ENCODE data around the gene G6PC2.
"Not testable (repeated sequence)": the region's sequence is repeated elsewhere in the genome, so short reads cannot be mapped to it uniquely, and the experiment has no call there.

Gene G6PC2

DNA sequence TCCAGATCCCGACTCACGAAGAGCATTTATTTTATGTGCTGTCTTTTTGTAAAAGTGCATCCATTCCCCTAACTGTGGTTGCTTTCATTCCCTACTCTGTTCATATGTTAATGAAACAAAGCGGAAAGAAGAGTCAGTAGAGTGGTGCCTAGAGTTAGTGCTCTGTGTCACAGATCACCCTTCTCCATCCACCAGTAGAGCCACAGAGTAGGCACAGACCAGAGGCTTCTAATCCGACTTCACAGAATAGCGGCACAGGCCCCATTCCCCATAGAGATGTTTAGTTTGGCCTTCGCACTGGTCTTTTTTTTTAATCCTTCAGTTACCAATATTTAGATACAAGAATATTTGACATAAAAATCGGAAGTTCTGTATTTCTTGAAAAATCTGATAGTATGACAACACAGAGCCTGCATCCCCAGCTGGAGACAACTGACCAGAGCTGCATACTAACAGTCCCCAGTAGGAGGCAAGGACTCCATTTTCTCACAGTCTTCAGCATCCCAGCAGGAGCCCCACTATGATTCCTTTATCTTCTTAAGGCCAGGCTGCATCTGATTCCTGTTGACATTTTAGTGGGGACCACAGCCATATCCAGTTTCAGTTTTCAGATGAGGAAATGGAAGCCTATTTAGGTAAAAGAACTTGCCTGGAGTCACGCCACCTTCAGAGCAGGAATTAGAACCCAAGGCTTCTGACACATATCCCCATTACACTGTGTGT, 7.0 kb downstream of the G6PC2 start:
- DNase-seq = no peak

DNA sequence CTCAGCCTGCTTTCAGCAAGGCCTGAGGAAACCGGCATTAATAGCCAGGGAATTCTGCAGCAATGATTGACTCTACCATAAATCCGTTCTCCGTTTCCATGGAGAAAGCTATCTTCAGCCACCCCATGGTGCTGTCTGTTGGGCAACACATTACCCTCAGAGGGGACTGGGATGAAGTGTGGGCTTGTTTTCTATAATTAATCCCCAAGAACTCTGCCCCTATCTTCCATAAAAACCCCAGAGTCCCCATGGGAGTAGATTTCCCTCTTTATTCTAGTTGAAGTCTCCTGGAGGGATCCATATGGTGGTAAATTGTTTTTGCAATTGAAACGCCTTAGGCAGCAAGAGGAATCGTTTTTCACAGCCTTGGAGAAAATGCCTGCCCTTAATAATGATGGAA, 9.2 kb downstream of the G6PC2 start:
- DNase-seq = no peak

DNA sequence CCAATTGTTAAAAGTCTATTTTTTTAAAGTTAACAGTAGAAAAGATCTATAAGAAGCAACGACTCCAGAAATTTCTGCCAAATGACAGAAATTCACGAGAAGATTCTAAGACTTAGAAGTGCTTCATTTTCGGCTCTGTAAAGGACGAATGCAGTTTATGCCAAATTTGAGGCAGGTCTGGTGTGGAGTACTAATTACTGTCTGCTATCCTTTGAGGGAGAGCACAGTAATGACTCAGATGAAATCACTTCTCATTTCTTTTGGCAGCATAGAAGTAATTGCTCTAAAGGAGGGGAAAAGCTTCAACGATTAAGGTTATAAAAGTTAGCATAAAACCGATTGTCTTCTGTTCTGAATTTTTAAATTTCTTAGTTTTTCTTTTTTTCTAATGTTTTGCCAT, 11.4 kb downstream of the G6PC2 start:
- peak; percentile 51 for DNase-seq

DNA sequence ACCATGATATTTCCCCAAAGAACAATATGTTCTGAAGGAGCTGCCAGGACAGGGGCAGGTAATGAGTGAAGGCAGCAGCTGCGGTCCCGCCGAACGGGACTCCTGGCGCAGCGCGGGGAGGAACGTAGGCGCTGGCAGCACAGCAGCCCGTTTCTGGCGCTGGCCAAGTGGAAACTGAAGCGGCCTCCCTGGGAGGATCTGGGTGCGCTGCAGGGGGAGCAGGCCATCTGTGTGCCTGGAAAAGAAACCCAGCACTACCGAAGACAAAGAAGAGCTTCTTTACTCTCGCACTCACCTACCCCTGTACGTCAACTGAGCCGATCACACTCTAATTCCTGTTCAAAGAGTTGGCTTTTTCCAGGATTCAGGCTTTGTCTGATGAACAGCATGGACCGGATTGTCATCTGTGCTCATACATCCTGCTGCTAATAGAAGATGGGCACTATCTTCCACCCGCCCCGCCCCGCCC, 11.8 kb downstream of the G6PC2 start:
- DNase-seq = peak; percentile 89

DNA sequence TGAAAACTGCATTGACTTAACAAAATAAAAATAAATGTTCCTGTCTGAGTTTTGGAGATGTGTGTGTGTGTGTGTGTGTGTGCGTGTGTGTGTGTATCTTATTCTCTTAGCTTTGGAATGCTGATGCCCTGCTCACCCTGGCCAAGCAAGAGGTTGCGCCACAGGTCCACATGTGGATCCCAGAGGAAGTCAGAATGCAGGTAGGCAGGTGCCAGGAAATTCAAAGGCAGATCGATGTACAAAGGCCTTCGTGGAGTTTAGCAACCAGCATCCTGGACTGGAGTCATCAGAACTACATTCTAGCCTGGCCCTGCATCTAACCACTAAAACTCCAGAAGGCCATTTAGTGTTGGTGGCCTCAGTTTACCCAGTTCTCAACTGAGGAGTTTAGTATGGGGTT, 12.4 kb downstream of the G6PC2 start:
- DNase-seq = no peak

DNA sequence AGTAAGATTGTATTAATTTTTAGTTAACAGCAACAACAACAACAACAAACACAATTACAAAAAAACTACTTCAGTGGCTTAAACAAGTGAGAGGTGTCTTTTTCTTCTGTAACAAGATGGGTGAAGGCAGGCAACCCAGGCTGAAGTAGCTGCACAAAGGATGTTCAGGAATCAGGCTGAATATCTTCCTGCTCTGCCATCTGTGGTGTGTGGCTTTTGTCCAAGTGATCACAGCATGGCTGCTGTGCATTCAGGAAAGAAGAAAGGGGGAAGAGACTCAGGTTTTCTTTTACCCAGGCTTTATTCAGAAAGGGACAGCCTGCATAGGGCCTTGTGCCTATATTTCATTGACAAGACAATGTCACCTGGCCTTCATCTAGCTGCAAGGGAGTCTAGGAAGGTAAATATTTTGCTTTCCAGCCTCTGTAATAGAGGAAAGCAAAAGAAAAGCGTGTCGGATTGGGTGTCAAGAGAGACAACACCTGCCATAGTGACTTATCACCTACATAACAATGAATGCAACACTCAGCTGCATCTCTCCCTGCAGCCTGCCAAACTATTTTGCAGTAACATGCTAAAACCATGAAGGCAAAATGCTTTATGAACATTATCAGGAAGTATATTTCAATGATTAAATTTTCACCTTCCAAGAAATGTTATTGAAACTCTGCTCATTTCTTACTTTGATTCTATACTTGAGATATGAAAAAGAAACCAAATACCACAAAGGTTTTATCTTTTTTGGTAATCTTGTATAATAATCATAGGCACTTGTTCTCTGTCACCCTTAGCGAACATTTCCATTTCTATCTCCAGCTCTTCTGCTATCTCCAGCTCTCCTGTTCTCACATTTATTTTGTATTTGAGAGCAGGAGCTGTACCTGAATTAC, 14.6 kb downstream of the G6PC2 start:
- DNase-seq = peak; percentile 79

DNA sequence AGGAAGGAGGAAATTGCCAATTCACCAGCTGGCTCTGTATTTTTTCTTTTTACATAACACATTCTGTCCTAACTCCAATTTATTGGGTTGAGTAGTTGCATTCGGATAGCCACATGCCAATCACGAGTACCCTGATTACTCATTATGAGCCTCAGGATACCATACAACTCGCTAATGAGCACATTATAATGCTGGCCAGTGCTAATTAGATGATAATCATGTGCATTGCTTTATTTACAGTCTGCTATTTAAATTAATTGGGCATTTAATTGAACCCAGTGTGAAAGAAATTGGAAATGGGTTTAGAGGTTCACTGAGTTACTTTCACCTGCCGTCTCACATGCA, 15.2 kb downstream of the G6PC2 start:
- no peak for DNase-seq

DNA sequence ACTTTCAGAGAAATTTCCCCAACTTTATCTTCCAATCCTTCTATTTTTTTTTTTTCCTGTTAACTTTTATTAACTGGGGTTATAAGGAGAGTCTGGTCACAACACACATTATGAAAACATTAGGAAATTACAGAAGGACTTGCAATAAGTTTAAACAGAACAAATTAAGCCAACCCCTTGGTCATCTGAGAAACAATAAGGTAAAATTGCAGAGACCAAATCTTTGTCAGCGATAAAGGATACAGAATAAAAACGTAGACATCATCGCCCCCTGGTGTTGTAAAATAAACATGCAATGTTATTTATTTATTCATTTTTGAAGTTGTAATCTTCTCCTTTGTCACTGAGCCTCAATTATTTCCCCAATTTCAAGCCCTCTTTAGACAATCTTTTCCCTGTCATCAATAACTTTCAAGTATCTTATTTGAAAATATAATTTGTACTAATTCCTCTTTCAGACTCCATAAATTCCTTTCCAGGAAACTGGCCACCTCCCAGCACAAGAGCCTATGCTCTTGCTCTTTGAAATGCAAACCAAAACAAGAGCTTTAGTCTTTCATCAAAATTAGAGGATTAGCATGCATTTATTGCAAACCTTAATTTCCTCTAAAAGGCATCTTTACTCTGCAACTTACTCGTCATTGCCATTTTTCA, 19.5 kb downstream of the G6PC2 start:
- peak; percentile 51 for DNase-seq

DNA sequence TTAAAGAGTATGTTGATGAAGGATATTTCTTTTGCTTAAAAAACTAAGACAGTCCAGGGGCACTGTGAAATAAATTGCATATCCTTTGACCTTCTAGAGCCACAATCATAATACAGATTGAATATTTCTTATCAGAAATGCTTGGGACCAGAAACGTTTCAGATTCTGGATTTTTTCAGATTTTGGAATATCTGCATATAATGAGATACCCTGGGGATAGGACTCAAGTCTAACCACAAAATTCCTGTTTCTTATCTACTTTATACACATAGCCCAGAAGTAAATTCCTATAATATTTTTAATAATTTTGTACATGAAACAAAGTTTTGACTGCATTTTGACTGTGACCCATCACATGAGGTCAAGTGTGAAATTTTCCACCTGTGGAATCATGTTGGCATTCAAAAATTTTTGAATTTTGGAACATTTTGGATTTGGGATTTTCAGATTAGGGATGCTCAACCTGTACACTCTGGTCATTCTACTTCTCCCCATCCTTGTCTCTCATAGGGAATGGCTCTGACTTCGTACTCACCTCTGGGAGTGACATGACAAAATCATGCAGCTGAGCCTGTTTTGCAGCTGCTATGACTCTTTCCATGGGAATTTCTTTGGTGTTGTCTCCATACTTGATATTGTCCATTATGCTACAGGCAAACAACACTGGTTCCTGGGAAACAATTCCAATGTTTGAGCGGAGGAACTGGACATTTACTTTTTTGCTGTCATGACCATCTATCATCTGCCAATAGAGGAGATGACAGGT, 25.7 kb downstream of the G6PC2 start:
- DNase-seq = no peak

DNA sequence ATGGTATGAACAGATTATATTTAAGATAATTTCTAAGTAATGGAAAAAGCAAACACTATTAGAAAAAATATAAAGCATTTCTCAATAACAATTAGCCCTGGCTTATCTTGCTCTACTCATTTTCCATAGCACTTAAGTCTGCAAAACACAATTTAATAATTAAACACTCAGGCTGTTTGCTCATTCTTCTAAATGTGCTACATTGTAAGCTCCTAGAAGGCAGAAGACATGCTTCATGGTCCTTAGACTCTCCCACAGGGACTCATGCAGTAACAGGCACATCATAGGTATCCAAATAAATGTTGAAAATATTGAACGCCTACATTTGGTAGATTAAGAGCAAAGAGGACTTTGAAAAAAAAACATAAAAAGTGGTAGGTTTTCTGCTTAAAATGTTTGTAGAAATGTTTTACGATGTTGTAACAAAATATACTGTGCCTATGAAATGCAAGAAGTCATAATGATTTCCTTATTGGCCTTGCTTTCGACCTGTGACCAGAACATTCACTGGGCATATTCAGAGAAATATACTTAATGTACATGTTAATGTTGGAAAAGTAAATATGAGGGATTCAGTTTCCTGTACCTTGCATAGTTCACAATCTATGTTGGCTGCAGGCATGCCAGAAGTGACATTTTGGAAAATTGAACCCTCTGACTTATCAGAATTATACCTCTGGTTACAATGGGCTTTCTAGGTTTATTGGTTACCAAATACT, 27.2 kb downstream of the G6PC2 start:
- DNase-seq = no peak

DNA sequence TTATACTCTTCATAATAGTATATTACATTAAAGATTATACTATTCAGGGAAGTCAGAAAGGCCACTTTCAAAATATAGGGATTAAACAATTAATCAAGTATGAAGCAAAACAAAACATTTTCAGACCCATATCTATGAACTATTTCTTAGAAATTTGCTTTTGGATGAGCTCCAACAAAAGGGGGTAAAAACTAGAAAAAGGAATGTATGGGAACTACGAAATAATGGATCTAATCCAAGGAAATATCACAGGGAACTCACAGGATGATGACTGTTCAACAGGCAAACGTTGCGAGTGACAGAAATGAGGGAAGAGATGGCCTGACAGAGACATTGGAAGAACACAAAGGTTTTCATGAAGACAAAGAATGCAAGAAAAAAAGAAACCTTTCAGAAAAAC, 27.9 kb downstream of the G6PC2 start:
- no peak for DNase-seq

DNA sequence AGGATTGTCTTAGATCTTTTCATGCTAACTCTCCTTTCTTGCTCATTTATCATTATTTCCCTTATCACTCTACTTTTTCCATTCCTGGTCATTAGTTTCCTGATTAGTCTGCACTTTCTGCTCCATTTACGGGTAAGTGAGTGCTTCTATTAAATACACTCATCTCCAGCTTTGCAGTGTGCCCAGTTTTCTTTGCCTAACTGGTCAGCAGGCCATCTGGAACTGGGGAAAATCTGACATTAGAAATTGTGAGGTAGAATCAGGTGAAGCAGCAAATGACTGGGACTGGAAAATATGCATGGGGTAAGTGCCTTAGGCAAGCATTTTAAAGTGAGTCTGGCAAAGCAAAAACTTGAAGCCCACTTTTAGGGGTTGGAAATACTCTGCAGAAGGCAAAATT, 29.2 kb downstream of the G6PC2 start:
- DNase-seq = no peak

DNA sequence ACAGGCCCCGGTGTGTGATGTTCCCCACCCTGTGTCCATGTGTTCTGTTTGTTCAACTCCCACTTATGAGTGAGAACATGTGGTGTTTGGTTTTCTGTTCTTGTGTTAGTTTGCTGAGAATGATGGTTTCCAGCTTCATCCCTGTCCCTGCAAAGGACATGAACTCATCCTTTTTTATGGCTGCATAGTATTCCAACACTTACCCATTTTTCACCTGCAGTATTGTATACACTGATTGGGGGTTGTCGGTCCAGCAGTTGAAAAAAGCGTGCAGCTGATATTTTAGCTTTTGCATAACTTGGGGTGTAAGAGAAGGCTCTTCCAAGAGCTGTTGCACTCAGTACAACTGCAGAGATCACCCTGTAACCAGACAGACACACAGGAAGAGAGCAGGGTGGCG, 31.1 kb downstream of the G6PC2 start:
- not testable (repeated sequence) for DNase-seq

DNA sequence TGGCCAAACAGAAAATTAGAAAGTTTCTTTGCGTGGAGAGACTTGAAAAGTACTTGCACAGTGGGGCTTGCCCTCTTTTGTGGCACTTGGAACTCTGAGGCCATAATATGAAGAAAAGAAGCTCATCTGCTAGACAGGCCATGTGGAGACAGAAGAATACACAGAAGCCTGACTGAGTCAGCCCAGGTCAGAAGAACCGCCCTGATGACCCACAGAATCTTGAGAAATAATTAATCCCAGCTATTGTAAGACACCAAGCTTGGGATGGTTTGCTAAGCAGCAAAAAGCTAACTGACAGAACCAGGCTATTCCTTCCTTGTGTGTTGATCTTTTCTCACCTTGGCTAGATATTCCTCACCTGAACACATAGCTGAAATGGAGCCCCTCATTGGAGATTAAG, 33.7 kb downstream of the G6PC2 start:
- no peak for DNase-seq

DNA sequence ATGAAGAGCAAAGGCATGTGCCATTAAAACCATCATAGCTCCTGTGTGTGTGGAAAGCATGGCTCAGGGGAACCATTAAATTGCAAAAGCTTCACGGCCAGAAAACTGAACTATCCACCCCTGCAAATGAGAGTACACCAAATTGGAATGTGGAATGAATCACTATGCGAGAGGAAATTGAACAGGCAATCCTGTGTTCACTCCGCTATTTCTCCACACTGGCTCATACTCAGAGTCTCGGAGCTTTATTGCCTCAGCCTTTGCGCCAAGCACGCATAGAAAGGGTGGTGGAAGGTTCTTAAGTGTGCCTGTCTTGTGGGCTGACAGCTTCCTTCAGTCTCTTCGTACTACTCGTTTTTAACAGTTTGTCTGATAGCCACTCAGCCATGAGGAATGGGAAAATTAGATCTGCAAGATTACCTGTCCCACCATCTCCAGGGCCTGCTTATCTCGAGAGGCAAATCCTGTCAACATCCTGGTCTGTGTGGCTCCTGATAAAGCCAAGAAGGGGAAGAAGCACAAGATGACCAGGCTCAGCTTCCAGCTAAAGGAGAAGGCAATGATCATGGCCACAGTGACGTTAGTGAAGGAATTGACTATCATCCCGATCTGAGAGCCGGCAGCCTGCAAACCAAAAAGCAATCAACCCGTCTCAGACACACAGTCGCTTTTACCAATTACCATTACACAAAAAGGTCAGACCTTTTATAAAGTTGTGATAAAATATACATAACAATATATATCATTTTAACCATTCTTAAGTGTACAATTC, 34.9 kb downstream of the G6PC2 start:
- no peak for DNase-seq

DNA sequence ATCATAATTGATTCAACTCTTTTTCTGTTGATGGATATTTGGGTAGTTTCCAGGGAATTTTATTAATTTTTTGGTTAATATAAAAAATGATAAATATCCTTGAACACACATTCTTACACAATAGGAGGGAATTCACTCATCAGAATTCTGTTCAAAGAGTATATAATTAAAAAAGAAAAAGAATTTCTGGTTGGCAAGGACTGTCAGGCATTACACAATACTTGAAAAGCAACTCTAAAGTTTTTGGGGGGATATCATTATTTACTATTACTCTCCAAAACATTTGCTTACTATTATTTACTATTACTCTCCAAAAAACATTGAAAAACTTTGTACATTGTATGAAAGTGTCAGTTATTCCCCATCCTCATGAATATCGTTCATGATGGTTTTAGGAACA, 38.0 kb downstream of the G6PC2 start:
- no peak for DNase-seq

DNA sequence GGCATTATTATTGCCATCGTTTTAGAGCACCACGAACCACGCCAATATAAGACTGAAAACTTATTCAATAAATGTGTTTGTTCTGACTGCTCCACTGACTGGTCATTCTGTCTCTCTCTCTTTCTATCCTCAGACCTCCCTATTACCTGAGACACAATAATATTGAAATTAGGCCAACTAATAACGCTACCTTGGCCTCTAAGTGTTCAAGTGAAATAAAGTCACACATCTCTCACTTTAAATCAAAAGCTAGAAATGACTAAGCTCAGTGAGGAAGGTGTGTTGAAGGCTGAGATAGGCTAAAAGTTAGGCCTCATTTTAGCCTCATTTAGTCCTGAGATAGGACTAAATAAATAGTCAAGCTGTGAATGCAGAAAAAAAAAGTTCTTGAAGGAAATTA, 38.8 kb downstream of the G6PC2 start:
- no peak for DNase-seq

DNA sequence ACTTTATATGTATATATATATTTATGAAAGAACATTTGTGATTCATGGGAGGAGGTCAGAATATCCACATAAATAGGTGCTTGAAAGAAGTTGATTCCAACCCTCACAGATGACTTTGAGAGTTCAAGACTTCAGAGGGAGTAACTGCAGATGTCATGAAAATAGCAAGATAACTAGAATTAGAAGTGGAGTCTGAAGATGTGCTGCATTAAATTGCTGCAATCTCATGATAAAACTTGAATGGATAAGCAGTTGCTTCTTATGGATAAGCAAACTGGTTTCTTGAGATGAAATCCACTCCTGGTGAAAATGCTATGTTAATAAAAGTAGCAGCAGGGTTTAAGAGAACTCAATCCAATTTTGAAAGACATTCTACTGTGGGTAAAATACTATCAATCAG, 40.2 kb downstream of the G6PC2 start:
- DNase-seq = no peak

DNA sequence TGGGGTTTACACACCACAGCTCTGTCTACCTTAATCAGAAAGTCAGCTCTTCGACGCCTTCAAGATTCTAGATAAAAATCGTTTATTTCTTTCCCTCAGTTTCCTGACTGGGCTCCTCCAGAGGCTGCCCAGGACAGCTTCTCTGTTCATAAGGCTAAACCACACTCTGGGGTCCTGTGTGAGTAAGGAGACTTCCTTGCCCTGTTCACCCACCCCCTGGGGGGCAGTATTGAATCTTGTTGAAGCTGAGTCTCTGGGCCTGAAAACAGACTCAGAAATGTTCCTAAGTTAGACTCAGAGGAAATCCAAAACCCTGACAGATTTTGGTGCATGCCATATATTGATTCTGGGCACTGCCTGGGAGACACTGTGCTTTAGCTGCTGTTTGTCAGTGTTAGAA, 43.0 kb downstream of the G6PC2 start:
- no peak for DNase-seq

DNA sequence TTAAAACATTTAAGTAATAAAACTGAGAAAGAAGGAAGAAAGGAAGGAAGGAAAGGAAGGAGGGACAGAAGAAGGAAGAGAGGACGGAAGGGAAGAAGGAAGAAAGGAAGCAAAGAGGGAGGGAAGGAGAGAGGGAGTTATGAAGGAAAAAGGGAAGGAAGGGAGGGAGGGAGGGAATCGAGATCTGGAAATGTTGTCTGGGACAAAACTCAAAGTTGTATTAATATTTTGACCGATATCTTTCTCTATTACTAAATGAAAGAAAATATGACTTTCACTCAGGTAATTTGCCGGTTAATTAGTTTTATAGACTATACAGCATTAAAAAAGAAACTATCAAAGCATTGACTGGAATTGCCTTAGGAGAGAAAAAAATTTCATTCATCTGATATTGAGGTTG, 44.4 kb downstream of the G6PC2 start:
- DNase-seq = no peak

DNA sequence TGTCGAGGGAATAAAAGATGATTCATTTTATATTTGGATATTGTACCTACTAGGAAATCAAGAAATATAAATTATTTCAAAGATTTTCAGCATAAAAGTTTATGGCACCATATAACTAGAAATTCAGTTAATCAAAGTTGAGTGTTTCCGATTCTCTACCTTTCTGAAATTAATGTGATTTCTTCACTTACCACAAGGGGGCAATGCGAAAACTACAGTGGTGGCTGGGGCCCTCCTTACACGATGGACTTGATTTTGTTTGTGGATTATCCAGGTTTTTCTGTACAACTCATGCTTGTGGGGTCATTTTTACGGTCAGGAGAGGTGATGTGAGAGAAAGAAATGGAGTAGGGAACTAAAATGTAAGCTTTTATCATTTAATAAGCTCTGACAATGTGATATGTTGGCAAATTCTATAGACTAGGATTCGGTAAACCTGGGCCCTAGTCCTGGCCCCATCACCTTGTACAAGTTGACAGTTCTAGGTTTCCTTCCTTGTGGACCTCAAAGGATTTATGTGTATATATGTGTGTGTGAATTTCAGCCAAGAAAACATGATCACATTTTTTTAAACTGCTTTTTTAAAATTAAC, 47.6 kb downstream of the G6PC2 start:
- DNase-seq = no peak

All from NCI-H1694 treated with DMSO at 0.1 percent for 48 hours (cell line).